ENCODE measurements around the gene RABEPK.
"Not testable (repeated sequence)": the region's sequence is repeated elsewhere in the genome, so short reads cannot be mapped to it uniquely, and the experiment has no call there.

Gene RABEPK

GRCh38 chr9:125243792-125244260, 43.5 kb downstream of the RABEPK start:
- DNase-seq (ENCODE audit: low read depth in 2 of 2, low spot score in 1 of 2): no peak

- DNase-seq (ENCODE audit: low read depth in 2 of 2, low spot score in 1 of 2): no peak
Observed at GRCh38 chr9:125246261-125246667, 45.9 kb downstream of the RABEPK start.

GRCh38 chr9:125254231-125254630, 53.9 kb downstream of the RABEPK start:
- no peak for DNase-seq (ENCODE audit: low read depth in 2 of 2, low spot score in 1 of 2)

GRCh38 chr9:125255781-125256391, 55.5 kb downstream of the RABEPK start:
- DNase-seq (ENCODE audit: low read depth in 2 of 2, low spot score in 1 of 2): no peak

GRCh38 chr9:125258160-125258785, 57.9 kb downstream of the RABEPK start:
- no peak for DNase-seq (ENCODE audit: low read depth in 2 of 2, low spot score in 1 of 2)

GRCh38 chr9:125258832-125259534, 58.6 kb downstream of the RABEPK start:
- no peak for DNase-seq (ENCODE audit: low read depth in 2 of 2, low spot score in 1 of 2)

- no peak for DNase-seq (ENCODE audit: low read depth in 2 of 2, low spot score in 1 of 2)
Observed at GRCh38 chr9:125260561-125260960, 60.2 kb downstream of the RABEPK start.

GRCh38 chr9:125261501-125262293, 61.4 kb downstream of the RABEPK start, which contains the start of gene GAPVD1:
Gene GAPVD1 (plus strand): TSS chr9:125261826. CDS start chr9:125298922, 37,096 bp downstream.
- DNase-seq (ENCODE audit: low read depth in 2 of 2, low spot score in 1 of 2): peak; percentile 62 to 73

GRCh38 chr9:125262294-125262991, 62.1 kb downstream of the RABEPK start:
- no peak for DNase-seq (ENCODE audit: low read depth in 2 of 2, low spot score in 1 of 2)

- DNase-seq (ENCODE audit: low read depth in 2 of 2, low spot score in 1 of 2): not testable (repeated sequence)
Observed at GRCh38 chr9:125264068-125264467, 63.7 kb downstream of the RABEPK start.

- DNase-seq (ENCODE audit: low read depth in 2 of 2, low spot score in 1 of 2): no peak
Observed at GRCh38 chr9:125268394-125269013, 68.2 kb downstream of the RABEPK start.

- DNase-seq (ENCODE audit: low read depth in 2 of 2, low spot score in 1 of 2): no peak
Observed at GRCh38 chr9:125269014-125269397, 68.7 kb downstream of the RABEPK start.

- no peak for DNase-seq (ENCODE audit: low read depth in 2 of 2, low spot score in 1 of 2)
Observed at GRCh38 chr9:125271081-125271480, 70.7 kb downstream of the RABEPK start.

- no peak for DNase-seq (ENCODE audit: low read depth in 2 of 2, low spot score in 1 of 2)
Observed at GRCh38 chr9:125272697-125273096, 72.4 kb downstream of the RABEPK start.

GRCh38 chr9:125276771-125277170, 76.4 kb downstream of the RABEPK start:
- no peak for DNase-seq (ENCODE audit: low read depth in 2 of 2, low spot score in 1 of 2)

GRCh38 chr9:125277411-125277810, 77.1 kb downstream of the RABEPK start:
- no peak for DNase-seq (ENCODE audit: low read depth in 2 of 2, low spot score in 1 of 2)

- DNase-seq (ENCODE audit: low read depth in 2 of 2, low spot score in 1 of 2): no peak
Observed at GRCh38 chr9:125280945-125281344, 80.6 kb downstream of the RABEPK start.
